Stimulated activated CD4-positive, alpha-beta T cell treated with anti-CD3 and anti-CD28 coated beads, TNF-alpha, amount 100 ng/mL, for 24 hours (primary cell): ENCODE measurements around the gene MKNK2.

Experiments used
- DNase-seq, 3 experiments: peaks; one replicate each; pipeline ENCODE4 v3.0.0-alpha.2; 2020; ENCODE audit warnings: low read depth in 3 of 3

Gene MKNK2

DNA sequence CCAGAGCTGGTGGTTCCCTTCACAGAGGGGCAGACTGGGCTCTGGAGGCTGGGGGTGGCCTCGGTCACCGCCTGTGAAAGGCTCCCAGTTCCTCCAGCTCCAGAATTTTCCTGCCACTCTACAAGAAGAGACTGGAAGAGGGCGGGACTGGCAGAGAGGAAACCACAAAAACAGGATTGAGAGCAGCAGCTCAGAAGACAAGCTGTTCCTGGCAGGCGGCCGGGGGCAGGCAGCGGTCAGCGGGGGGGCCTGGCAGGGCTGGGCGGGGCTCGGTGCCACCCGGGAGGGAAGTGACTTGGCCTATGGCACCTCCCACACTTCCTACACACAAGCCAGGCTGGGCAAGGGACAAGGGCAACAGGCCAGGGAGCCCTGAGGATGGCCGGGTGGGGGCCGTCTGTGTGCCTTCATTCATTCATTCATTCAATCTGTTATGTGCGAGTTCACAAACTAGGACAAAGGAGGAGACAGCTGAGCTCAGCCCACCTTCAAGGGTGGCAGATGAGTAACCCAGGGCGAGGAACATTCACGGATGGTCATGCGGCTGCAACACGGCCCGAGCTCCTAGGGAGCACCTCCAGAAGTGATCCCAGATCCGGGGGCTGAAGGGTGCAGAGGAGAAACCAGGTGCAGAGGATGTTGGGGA is 18.6 kb downstream of the MKNK2 start:
- DNase-seq, result no peak

DNA sequence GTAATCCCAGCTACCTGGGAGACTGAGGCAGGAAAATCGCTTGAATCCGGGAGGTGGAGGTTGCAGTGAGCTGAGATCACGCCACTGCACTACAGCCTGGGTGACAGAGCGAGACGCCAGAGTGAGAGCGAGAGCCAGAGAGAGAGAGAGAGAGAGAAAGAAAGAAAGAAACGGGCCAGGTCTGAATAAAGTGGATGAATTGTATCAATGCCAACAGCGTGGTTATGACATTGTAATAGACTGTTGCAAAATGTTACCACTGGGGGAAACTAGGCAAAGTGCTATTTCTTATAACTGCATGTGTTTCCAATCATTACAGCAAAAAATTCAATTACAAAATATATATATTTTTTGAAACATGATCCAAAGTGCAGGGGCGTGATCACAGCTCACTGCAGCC is 23.7 kb downstream of the MKNK2 start:
- no peak for DNase-seq

DNA sequence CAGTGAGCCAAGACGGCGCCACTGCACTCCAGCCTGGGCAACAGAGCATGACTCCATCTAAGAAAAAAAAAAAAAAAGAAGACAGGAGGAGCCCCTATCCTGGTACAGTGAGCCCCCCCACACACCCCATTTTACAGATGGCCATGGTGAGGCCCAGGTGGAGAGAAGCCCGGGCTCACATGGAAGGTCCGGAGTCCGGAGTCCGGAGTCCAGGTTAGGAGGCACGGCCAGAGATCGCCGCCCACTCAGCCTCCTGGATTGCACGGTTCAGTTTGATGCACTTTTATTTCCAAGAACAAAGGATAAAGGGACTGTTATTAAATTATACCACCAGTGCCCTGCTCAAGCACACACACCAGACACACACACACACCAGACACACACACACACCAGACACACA is 24.3 kb downstream of the MKNK2 start:
- no peak for DNase-seq

DNA sequence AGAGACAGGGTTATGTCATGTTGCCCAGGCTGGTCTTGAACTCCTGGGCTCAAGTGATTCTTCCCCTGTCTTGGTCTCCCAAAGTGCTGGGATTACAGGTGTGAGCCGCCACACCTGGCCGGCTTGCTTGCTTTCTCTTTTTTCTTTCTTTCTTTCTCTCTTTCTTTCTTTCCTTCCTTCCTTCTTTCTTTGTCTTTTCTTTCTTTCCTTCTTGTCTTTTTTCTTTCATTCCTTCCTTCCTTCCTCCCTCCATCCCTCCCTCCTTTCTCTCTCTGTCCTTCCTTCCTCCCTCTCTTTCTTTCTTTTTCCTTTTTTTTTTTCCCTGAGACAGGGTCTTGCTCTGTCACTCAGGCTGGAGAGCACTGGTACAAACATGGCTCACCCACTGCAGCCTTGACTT is 28.8 kb downstream of the MKNK2 start:
- no peak for DNase-seq

DNA sequence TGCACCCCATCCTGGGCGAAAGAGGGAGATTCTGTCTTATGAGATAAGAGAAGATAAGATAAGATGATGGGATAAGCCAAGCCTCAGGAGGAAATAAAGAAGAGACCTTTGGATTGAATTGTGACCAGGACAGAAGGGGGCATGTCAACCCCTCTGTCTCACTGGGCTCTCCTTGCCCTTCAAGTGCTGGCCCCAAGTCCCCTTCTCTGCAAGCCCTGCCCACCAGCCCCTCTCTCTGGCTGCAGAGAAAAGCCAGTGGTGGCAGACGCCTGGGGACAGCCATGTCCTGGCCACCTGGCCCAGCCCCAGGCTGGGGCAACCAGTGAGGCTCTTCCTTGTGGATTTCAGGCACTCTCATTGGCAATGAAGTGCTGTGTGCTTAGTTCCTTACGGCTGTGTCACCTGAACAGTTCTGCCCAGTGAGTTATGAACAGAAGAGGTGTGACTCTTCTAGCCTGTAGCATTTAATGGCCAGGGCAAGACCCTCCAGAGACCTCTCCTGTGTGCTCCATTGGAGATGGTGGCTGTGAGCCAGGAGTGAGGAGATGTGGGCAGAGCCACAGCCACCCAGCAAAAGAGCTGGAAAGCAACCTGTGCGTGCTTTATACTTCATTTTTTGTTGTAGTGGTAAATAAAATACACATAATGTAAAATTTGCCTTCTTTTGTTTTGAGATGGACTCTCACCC is 29.4 kb downstream of the MKNK2 start:
- no peak for DNase-seq

DNA sequence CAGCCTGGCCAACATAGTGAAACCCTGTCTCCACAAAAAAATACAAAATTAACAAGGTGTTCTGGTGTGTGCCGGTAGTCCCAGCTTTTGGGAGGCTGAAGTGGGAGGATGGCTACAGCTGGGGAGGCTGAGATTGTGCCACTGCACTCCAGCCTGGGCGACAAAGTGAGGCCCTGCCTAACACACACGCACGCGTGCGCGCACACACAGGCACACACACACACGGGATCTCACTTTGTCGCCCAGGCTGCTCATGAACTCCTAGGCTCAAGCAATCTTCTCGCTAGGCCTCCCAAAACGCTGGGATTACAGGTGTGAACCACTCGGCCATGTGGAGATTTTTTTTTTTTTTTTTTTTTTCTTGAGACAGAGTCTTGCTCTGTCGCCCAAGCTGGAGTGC is 32.3 kb downstream of the MKNK2 start:
- no peak for DNase-seq

DNA sequence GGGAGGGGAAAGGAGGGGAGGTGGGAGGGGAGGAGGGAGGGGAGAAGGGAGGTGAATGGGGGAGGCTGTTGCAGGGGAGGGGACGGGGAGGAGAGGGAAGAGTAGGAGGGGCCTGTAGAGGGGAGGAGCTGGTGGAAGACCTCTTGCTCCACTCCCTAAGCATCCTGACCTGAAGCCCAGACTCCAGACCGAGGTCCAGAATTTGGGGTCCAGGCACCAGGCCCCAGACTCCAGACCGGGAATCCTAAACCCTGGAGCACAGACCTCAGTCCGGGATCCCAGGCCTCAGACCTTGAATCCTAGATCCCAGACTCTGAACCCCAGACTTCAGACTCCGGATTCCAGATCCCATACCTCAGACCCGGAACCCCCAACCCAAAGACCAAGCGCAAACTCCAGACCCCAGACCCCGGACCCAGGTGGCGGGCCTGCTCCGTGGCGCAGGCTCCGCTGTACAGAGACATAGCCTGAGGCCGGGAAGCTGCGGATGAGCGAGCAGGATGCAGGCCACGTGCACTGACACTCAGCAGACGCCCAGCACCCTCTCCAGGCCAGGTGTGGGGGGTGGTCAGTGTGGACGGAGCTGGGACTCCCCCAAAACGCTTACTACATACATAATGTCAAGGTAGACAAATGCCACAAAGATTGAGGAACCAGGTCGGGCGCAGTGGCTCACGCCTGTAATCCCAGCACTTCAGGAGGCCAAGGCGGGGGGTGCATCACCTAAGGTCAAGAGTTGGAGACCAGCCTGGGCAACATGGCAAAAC is 34.8 kb downstream of the MKNK2 start:
- peak in 1 of 3 experiments; percentile 47 for DNase-seq

DNA sequence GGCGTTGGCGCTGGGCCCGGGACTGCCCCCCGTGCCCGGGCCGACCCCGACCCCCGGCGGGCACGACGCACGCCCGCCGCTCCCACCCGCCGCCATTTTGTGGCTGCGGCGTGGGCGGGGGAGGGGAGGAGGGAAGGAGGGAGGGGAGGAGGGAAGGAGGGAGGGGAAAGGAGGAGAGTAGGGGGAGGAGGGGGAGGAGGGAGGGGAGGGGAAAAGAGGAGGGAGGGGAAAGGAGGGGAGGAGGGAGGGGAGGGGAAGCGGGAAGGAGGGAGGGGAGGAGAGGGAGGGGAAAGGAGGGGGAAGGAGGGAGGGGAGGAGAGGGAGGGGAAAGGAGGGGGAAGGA is 35.5 kb downstream of the MKNK2 start, which contains the start of gene BTBD2:
BTBD2 (minus strand) TSS at position 107 of the 343 bp plus-strand sequence; CDS start at position 96, 11 bp downstream.
- peak; percentile 29 to 48 (median 29) for DNase-seq

DNA sequence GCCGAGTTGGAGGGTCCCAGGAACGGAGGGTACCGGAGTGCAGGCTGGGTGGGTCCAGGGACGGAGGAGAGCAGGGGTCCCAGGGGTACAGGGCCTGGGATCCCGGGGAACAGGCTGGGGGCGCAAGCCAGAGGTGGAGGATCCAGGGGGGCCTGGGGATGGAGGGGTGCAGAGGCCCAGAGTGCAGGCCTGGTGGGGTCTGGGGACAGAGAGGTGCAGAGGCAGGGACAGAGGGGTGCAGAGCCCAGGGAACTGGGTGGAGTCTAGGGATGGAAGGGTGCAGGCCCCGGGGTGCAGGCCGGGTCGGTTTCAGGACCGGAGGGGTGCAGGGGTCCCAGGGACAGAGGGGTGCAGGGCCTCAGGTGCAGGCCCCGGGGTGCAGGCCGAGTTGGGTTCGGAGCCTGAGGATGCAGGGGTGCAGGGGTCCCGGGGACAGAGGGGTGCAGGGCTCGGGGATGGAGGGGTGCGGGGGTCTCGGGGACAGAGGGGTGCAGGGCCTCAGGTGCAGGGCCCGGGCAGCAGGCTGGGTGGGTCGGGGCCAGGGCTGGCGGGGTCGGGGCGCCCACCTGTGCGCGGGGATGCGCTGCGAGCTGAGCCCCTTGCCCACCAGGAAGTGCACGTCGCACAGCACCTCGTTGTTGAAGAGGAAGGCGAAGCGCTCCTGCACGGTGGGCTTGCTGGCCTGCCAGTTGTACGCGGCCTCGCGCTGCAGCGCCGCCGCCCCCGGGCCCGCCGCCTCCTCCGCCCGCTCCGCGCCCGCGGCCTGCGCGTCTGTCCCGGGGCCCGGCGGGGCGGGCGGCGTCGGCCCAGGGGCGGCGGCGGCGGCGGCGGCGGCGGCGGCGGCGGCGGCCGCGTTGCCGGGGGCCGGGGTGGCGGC is 36.1 kb downstream of the MKNK2 start:
- no peak for DNase-seq

DNA sequence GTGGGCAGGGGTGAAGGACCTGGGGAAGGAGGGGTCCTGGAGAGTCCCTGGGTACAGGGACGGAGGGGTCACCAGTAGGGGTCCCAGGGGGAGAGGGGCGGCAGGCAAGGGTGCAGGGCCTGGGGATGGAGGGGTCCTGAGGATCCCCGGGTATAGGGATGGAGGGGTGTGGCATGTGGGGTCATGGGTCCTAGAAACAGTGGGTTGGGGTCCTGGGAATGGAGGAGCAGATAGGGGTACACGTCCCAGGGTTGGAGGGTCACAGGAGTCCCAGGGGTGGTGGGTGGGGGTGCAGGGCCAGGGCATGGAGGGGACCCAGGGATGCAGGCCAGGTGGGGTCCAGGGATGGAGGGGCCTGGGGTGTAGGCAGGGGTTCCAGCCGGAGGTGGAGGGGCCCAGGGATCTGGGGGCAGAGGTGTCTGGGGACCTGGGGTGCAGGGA is 36.9 kb downstream of the MKNK2 start:
- DNase-seq, result no peak

DNA sequence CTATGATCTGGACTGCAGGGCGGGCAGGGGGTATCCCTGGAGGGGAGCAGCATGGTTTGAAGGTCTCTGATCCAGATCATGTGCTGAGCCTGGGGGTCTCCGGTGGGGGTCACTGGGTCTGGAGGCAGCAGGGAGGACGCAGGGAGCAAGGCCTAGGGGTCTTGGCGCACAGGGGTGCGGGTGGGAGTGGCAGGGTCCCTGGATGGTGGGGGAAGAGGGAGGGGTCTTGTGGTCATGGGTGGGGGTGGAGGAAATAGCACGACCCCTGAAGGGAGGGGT is 37.4 kb downstream of the MKNK2 start:
- no peak for DNase-seq

DNA sequence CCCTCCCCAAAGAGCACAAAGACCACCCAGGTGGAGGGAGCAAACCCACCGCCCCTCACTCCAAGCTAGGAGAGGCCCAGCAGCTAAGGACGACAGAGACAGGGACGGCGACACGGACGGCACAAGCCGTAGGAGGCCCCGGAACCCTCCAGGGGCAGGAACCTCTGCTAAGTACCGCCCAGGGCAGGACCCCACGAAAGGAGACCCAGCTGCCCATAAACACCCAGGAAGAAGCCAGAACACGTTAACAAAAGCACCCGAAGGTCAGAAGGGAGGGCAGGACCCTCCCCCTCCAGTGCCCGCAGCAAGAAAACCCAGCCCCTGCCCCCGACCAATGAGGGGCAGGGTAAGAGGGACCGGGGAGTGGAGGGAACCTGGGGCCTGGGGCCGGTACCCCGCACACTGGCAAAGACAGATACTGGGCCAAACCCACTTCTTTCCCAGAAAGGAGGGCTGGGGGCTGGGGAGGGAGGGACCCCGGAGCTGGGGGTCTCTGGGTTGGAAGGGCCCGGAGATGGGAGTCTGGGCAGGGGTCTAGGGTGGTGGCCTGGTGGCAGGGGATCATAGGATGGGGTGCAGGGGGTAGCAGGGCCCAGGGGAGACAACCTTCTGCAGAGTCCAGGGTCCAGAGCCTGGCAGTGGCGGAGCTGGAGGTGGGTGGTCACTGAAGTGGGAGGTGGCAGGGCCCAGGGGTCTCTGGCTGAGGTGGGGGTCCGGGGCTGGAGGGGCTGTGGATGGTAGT is 37.9 kb downstream of the MKNK2 start:
- no peak for DNase-seq

DNA sequence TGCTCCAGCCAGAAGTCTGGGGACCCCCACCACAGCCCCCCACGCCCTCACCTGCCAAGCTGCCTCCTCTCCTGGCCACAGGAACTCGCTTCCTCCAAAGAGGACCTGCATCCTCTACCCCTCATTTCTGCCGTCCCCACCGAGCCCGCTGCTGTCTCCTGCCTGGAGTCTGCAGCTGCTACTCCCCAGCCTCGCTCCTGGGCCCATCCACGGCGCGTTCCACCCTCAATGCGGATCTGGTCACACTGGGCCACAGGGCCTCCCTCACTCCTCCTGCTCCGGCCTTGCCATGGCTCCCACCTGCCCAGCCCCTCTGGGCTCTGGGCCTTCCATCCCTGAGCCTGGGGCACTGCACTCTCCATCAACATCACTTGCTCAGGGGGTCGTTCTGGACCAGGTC is 39.9 kb downstream of the MKNK2 start:
- DNase-seq, result no peak

DNA sequence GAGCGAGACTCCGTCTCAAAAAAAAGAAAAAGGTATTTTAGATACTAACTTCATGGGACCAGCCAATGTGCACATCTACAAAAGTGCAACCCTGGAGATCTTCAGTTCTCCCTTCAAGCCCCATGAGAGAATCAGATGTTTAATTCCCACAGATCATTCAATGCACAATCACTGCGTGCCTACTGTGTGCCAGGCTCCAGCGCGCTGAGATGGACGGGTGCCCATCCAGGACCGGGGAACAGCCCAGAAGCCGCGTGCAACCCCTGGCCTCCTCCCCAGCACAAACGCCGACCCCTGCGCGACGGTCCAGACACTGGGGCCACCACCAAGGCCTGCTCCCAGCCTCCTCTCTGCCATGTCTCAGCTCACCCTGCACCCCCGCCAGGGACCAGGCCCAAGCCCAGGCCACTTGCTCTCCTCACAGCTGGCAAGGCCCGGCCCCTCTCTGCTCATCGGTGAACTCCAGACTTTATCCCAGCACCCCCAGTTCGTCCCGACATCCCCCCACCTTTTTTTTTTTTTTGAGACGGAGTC is 40.8 kb downstream of the MKNK2 start:
- no peak for DNase-seq

DNA sequence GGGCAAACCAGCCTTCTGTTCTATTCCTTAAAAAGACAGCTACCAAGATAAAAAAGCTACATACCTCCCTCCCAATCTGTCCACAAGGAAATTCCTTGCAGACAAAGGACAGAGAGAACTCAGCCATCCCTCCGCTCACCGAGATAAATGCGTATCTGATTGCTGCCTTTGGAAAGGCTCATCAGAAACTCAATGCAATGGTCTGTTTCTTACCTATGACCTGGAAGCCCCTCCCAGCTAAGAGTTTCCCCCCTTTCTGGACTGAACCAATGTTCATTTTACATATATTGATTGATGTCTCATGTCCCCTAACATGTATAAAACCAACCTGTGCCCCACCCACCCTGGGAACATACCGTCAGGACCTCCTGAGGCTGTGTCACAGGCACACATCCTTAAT is 47.2 kb downstream of the MKNK2 start:
- no peak for DNase-seq

DNA sequence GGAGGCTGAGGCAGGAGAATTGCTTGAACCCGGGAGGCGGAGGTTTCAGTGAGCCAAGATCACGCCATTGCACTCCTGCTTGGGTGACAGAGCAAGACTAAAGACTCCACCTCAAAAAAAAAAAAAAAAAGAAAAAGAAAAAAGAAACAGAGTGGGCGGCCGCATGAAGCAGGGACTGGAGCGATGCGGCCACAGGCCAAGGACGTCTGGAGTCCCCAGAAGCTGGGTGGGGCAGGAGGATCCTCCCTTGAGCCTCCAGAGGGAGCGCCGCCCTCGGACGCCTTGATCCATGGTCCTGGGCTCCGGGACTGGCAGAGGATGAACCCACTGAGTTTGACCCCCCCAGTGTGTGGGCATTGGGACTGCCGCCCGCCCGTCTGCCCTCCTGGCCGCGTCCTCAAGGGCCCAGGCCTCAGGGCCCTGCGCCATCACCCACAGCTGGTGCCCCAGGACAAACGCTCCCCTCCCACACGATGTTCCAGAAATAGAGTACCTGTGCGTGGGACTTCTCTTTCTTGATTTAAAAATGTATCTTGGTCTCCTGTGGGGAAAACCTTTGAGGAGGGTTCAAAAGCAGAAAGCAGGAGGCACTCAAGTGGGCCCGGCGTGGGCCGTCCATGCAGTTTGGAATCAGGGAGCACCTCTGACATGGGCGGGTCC is 51.1 kb downstream of the MKNK2 start:
- DNase-seq, result no peak

DNA sequence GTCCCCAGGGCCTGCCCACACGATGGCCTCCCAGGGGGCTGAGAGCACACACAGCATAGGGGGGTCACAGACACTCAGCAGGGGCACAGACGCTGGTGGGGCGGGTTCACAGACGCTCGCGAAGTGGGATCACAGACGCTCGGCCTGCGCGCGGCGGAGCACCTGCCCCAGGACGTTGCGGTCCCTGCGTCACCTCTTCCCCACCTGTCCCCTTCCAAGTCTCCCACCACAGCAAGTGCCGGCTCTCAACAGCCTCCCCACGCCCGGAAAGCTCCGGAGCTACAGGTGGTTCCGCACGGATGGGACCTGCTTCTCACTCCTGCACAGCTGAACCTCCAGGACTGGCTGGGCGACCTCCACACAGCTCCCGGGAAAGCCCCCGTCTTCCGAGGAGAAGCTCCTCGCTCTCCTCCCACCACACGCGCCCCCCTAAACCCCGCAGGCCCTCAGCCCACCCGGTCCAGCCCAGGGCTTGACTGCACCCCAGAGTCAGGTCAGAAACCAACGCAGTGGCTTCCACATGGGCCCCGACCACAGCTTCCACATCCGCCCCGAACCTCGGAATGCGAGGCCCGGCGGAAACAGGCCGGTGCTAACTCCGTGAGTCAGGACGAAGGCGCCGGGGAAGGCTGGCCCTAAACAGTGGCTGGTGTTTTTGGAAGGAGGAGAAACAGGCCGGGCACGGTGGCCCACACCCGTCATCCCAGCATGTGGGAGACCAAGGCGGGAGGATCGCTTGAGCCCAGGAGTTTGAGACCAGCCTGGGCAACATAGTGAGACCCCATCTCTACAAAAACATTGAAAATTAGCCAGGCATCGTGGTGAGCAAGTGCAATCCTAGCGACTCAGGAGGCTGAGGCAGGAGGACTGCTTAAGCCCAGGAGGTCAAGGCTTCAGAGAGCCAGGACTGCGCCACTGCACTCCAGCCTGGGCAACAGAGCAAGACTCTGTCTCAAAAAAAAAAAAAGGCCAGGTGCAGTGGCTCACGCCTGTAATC is 52.0 kb downstream of the MKNK2 start:
- no peak for DNase-seq

DNA sequence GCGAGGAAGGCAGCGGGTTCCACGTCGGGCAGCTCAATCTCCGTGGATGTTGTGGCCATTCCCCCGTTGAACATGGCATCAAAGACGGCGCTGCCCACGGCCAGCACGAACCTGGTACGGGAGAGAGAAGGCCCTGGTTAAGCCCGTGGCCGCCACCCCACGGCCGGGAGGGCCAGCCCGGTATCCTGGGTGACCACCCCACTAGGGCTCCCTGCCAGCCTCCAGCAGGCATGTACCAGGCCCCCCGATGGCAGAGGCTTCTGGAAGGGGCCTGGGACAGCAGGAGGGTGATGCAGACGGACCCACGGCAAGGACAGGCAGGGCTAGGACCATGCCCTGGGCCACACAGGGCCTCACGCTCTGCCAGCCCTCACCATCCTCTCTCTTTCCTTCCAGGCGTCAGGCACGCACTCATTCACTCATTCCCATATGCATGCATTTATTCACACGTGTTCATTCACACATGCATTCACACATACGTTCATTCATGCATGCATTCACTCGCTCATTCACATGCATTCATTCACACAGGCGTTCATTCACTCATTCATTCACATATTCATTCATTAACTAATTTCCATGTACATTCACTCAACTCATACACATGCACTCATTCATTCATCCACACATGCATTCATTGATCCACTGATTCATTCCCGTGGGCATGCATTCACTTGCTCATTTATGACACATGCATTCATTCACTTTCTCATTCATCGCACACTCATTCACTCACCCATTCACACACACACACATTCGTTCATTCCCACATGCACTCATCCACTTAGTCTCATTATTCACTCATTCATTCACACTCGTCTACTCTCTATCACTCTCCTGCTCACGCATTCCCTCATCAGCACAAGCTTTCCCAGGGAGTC is 53.5 kb downstream of the MKNK2 start:
- no peak for DNase-seq
